ENCODE results near the gene HARS1. TPM values are rescaled to one million over a fixed set of nuclear protein-coding genes. Genes with fewer than 3 reads are reported as not detected.

HARS1 gene
- total and polyA plus RNA-seq, 8 donors: 36.2 to 82.8 (median 72.9) TPM

GRCh38 chr5:140678993-140679392 lies 12.2 kb downstream of the HARS1 start:
- H3K27me3 ChIP-seq: no peaks in the 10 kb centered on the region
- H3K9me3 ChIP-seq: no peaks in the 10 kb centered on the region
- H3K36me3 ChIP-seq: peaks cover 0 to 98% of the 10 kb centered on the region in 2 donors
- H3K27ac ChIP-seq: no peak overlapping the region
- no peaks in the 10 kb centered on the region for H3K4me1 ChIP-seq
- intact Hi-C loops (cut with DNase I): no loop called here
- no peak for DNase-seq
- ATAC-seq: no peak
- H3K4me3 ChIP-seq: no peak overlapping the region
- no peak for TF ChIP-seq CTCF (IDR thresholded peaks at IDR 0.05)

GRCh38 chr5:140677947-140678346 lies 13.2 kb downstream of the HARS1 start:
- intact Hi-C loops (cut with DNase I): no loop called here
- peaks cover 0 to 98% of the 10 kb centered on the region in 2 donors for H3K36me3 ChIP-seq
- no peaks in the 10 kb centered on the region for H3K27me3 ChIP-seq

GRCh38 chr5:140674629-140675028 lies 16.5 kb downstream of the HARS1 start:
- no peak for TF ChIP-seq CTCF (IDR thresholded peaks at IDR 0.05)
- H3K9me3 ChIP-seq: no peaks in the 10 kb centered on the region
- no peaks in the 10 kb centered on the region for H3K4me1 ChIP-seq
- intact Hi-C loops (cut with DNase I): no loop called here
- DNase-seq (no peak), ATAC-seq (no peak)
- no peaks in the 10 kb centered on the region for H3K27me3 ChIP-seq
- no peak overlapping the region for H3K27ac ChIP-seq
- no peak overlapping the region for H3K4me3 ChIP-seq
- peaks cover 0 to 98% of the 10 kb centered on the region in 2 donors for H3K36me3 ChIP-seq

More at GRCh38 chr5:140677947-140678346, 13.2 kb downstream of the HARS1 start:
- H3K4me3 ChIP-seq: no peak overlapping the region
- TF ChIP-seq CTCF (IDR thresholded peaks at IDR 0.05): no peak
- no peaks in the 10 kb centered on the region for H3K9me3 ChIP-seq
- H3K27ac ChIP-seq: no peak overlapping the region
- H3K4me1 ChIP-seq: no peaks in the 10 kb centered on the region
- DNase-seq (no peak), ATAC-seq (no peak)

GRCh38 chr5:140674211-140674610 lies 17.0 kb downstream of the HARS1 start:
- no peak overlapping the region for H3K4me3 ChIP-seq
- intact Hi-C loops (cut with DNase I): no loop called here
- H3K9me3 ChIP-seq: no peaks in the 10 kb centered on the region
- TF ChIP-seq CTCF (IDR thresholded peaks at IDR 0.05): no peak
- H3K4me1 ChIP-seq: no peaks in the 10 kb centered on the region
- H3K27ac ChIP-seq: no peak overlapping the region
- ATAC-seq (no peak), DNase-seq (no peak)
- no peaks in the 10 kb centered on the region for H3K27me3 ChIP-seq
- peaks cover 0 to 98% of the 10 kb centered on the region in 2 donors for H3K36me3 ChIP-seq

GRCh38 chr5:140673187-140673976 lies 17.8 kb downstream of the HARS1 start, which contains the start of gene DND1:
Gene DND1 (minus strand): TSS chr5:140673576. CDS start chr5:140673542, 34 bp downstream.
- Histone ChIP-seq H3K27me3 (no peaks in the 10 kb centered on the region), H3K9me3 (no peaks in the 10 kb centered on the region), H3K4me3 (no peak within 1 kb of the TSS), H3K4me1 (no peaks in the 10 kb centered on the region), H3K27ac (no peak within 1 kb of the TSS), H3K36me3 (peaks cover 0 to 98% of the 10 kb centered on the region in 2 donors)
- no peak for DNase-seq
- TF ChIP-seq CTCF (IDR thresholded peaks at IDR 0.05): no peak
- no peak for ATAC-seq
- intact Hi-C loops (cut with DNase I): no loop called here

Data from left lung (tissue), 10 donors.